K562 (cell line): ENCODE data around the gene PSMD2. TPM values are rescaled to one million over a fixed set of nuclear protein-coding genes. Genes with fewer than 3 reads are reported as not detected.

Experiments used
- ARID2 ChIP-seq: fragments of 450-650 bp; IDR thresholded peaks from 2 replicates; pipeline ENCODE4 v1.6.1; 2017; ENCODE audit warnings: antibody characterized with exemption, mild to moderate bottlenecking
- CTCFL ChIP-seq: IDR thresholded peaks from 2 replicates; pipeline ENCODE4 v1.6.1; 2011; ENCODE audit warnings: borderline replicate concordance, low read depth, mild to moderate bottlenecking, moderate library complexity, low read length; ENCODE audit not compliant: insufficient read depth, poor library complexity, severe bottlenecking
- DIDO1 ChIP-seq: fragments of 450-650 bp; IDR thresholded peaks from 2 replicates; pipeline ENCODE4 v1.6.1; 2016; ENCODE audit warnings: low read depth, missing biosample characterization, missing genetic modification characterization
- ETV1 ChIP-seq: fragments of 450-650 bp; conservative IDR thresholded peaks from 2 replicates; pipeline ENCODE4 v1.6.1; 2016; ENCODE audit warnings: missing genetic modification characterization, control low read depth, low read depth, missing compliant biosample characterization
- FOXJ2 ChIP-seq: fragments of 200-800 bp; sonication (Bioruptor generic); IDR thresholded peaks from 2 replicates; pipeline ENCODE4 v1.6.1; 2016; ENCODE audit warnings: missing genetic modification characterization, missing compliant biosample characterization
- JUN ChIP-seq, 2 experiments: sonication (generic) in 1 of 2; formaldehyde crosslinking in 1 of 2; IDR thresholded peaks; 2 replicates each; pipeline versions ENCODE4 v1.6.1 to v1.8.0; 2012 to 2022; ENCODE audit warnings: borderline replicate concordance in 2 of 2, mild to moderate bottlenecking in 2 of 2, improper control_type of control experiment in 1 of 2, low read depth in 1 of 2, low read length in 1 of 2, missing genetic modification reagents in 1 of 2
- KDM2B ChIP-seq: fragments of 250-450 bp; sonication (Bioruptor Pico); IDR thresholded peaks from 2 replicates; pipeline ENCODE4 v1.8.0; 2021; ENCODE audit warnings: mild to moderate bottlenecking, moderate library complexity
- KLF10 ChIP-seq: fragments of 250-450 bp; sonication (Bioruptor Pico); IDR thresholded peaks from 2 replicates; pipeline ENCODE4 v1.6.1; 2021; ENCODE audit warnings: matching md5 sums
- LCOR ChIP-seq: sonication (generic); formaldehyde crosslinking; IDR thresholded peaks from 2 replicates; pipeline ENCODE4 v1.8.0; 2022; ENCODE audit warnings: mild to moderate bottlenecking, missing genetic modification reagents
- MCM2 ChIP-seq: fragments of 450-650 bp; IDR thresholded peaks from 2 replicates; pipeline ENCODE4 v1.6.1; 2017; ENCODE audit warnings: low read depth, mild to moderate bottlenecking
- MEF2D ChIP-seq: conservative IDR thresholded peaks from 2 replicates; pipeline ENCODE4 v1.6.1; 2016; ENCODE audit warnings: low read depth, missing genetic modification characterization, missing compliant biosample characterization
- MTA3 ChIP-seq: fragments of 450-650 bp; formaldehyde crosslinking; IDR thresholded peaks from 2 replicates; pipeline ENCODE4 v1.6.1; 2017; ENCODE audit warnings: mild to moderate bottlenecking, borderline replicate concordance
- NR2C2 ChIP-seq, 2 experiments: fragments of 200-800 bp in 1 of 2; sonication (Bioruptor generic) in 1 of 2; sonication (generic) in 1 of 2; formaldehyde crosslinking in 1 of 2; IDR thresholded peaks; 2 replicates each; pipeline versions ENCODE4 v1.6.1 to v1.8.0; 2016 to 2022; ENCODE audit warnings: mild to moderate bottlenecking in 1 of 2, missing compliant biosample characterization in 1 of 2, missing genetic modification characterization in 1 of 2, missing genetic modification reagents in 1 of 2
- PCBP1 ChIP-seq: fragments of 200-400 bp; formaldehyde crosslinking; IDR thresholded peaks from 2 replicates; pipeline ENCODE4 v1.6.1; 2018; ENCODE audit warnings: mild to moderate bottlenecking, low read depth, low read length; ENCODE audit not compliant: poor library complexity, severe bottlenecking
- RFX5 ChIP-seq: IDR thresholded peaks from 2 replicates; pipeline ENCODE4 v1.6.1; 2011; ENCODE audit warnings: low read depth, mild to moderate bottlenecking, improper control_type of control experiment, low read length
- SMAD2 ChIP-seq: fragments of 150-350 bp; IDR thresholded peaks from 2 replicates; pipeline ENCODE4 v1.6.1; 2014; ENCODE audit warnings: low read depth, mild to moderate bottlenecking, low read length
- SMARCE1 ChIP-seq: fragments of 450-650 bp; IDR thresholded peaks from 2 replicates; pipeline ENCODE4 v1.7.1; 2016; ENCODE audit warnings: mild to moderate bottlenecking
- TAL1 ChIP-seq: fragments of 450-650 bp; IDR thresholded peaks from 2 replicates; pipeline ENCODE4 v1.6.1; 2016; ENCODE audit warnings: mild to moderate bottlenecking
- YY1 ChIP-seq, 3 experiments: IDR thresholded peaks; 2 replicates each; pipeline ENCODE4 v1.6.1; 2011; ENCODE audit warnings: low read length in 2 of 3, mild to moderate bottlenecking in 2 of 3, moderate library complexity in 2 of 3, borderline replicate concordance in 1 of 3, control low read depth in 1 of 3, low read depth in 1 of 3; ENCODE audit not compliant: insufficient read depth in 3 of 3, insufficient replicate concordance in 2 of 3, control insufficient read depth in 1 of 3, insufficient read length in 1 of 3; ENCODE audit errors: extremely low read depth in 1 of 3
- ZBED1 ChIP-seq: IDR thresholded peaks from 2 replicates; pipeline ENCODE4 v1.6.1; 2014
- ZBTB8A ChIP-seq: fragments of 450-650 bp; IDR thresholded peaks from 2 replicates; pipeline ENCODE4 v1.6.1; 2018; ENCODE audit warnings: mild to moderate bottlenecking, moderate library complexity; ENCODE audit not compliant: partially characterized antibody
- ZKSCAN1 ChIP-seq: fragments of 150-350 bp; IDR thresholded peaks from 2 replicates; pipeline ENCODE4 v1.6.1; 2016; ENCODE audit warnings: low read depth, low read length
- ZNF134 ChIP-seq: fragments of 250-450 bp; sonication (Bioruptor Pico); conservative IDR thresholded peaks from 2 replicates; pipeline ENCODE4 v1.4.0; 2020
- ZNF280B ChIP-seq: fragments of 250-450 bp; sonication (Bioruptor Pico); IDR thresholded peaks from 2 replicates; pipeline ENCODE4 v1.5.1; 2021; ENCODE audit warnings: mild to moderate bottlenecking
- ZNF316 ChIP-seq: fragments of 450-650 bp; IDR thresholded peaks from 2 replicates; pipeline ENCODE4 v1.6.1; 2016
- polyA plus RNA-seq, 8 experiments: library from polyadenylated mRNA; depleted of rRNA in 4 of 8; stranded (reverse) in 5 of 8; unstranded in 3 of 8; fragments of >200 nt; fragmentation: Nextera tagmentation in 2 of 8; fragmentation: Illumina TruSeq in 1 of 8; extraction: Ambion mirVana in 2 of 8; extraction: Trizol in 1 of 8; gene quantifications; 2 replicates each; pipeline versions ENCODE4 v1.2.1 to v1.2.3, GENCODE V29; 2011 to 2014; ENCODE audit warnings: inconsistent platforms in 1 of 8, missing spikeins in 1 of 8
- total RNA-seq, 7 experiments: library from RNA; depleted of rRNA in 6 of 7; stranded (reverse); fragments of >200 nt in 6 of 7; fragmentation: Illumina TruSeq in 2 of 7; extraction: Trizol in 2 of 7; gene quantifications; 2 replicates each; pipeline versions ENCODE4 v1.2.1 to v1.2.3, GENCODE V29; 2011 to 2021; ENCODE audit warnings: low replicate concordance in 1 of 7

PSMD2 gene
- total and polyA plus RNA-seq, 9 of the 15 experiments (the other 6 are each of a cell fraction or from before 2014, with no cell fraction given): 152 to 484 (median 295) TPM

GRCh38 chr3:184249412-184250166, 49.5 kb upstream of the PSMD2 start, which contains the start of gene EEF1AKMT4 (continued):
- peak; percentile 2 for TF ChIP-seq CTCFL
- no peak; the same call in 1 of the 2 replicates for TF ChIP-seq MTA3
- no peak for TF ChIP-seq SMAD2
- TF ChIP-seq ZKSCAN1: no peak
- no peak for TF ChIP-seq MEF2D (tag)
- TF ChIP-seq KLF10 (CRISPR knock-in tag): no peak
- TF ChIP-seq KDM2B (CRISPR knock-in tag): peak; percentile 78; the same call in 1 of the 2 replicates
- no peak for TF ChIP-seq PCBP1
- TF ChIP-seq ARID2: no peak
- TF ChIP-seq JUN (IDR thresholded peaks at IDR 0.05; ENCODE audit: borderline replicate concordance, low read depth, low read length): peak; percentile 37; the same call in 1 of the 2 replicates
- TF ChIP-seq JUN (CRISPR knock-in tag; IDR thresholded peaks at IDR 0.05; ENCODE audit: borderline replicate concordance): no peak
- no peak for TF ChIP-seq ZBTB8A
- TF ChIP-seq ZNF316: peak; percentile 48; the same call in 1 of the 2 replicates
- TF ChIP-seq ETV1 (tag): peak; percentile 59
- TF ChIP-seq FOXJ2 (tag): no peak
- no peak for TF ChIP-seq ZBED1
- TF ChIP-seq YY1 (IDR thresholded peaks at IDR 0.05; ENCODE audit: borderline replicate concordance in 1 of 3, control insufficient read depth in 1 of 3, extremely low read depth in 1 of 3, insufficient read depth in 3 of 3, insufficient read length in 1 of 3, insufficient replicate concordance in 2 of 3, low read depth in 1 of 3, low read length in 2 of 3): peak in 2 of 3 experiments; percentile 80 to 88
- no peak for TF ChIP-seq DIDO1 (tag)
- TF ChIP-seq LCOR: 0 out of 2 replicates have a peak, but pooled peaks have one; percentile 10
- no peak for TF ChIP-seq SMARCE1
- no peak for TF ChIP-seq ZNF134
- TF ChIP-seq RFX5: no peak
- no peak for TF ChIP-seq ZNF280B
- TF ChIP-seq TAL1: no peak
- TF ChIP-seq NR2C2 (CRISPR knock-in tag; IDR thresholded peaks at IDR 0.05): peak; percentile 29; the same call in 1 of the 2 replicates
- TF ChIP-seq NR2C2 (tag; IDR thresholded peaks at IDR 0.05): peak; percentile 32; the same call in 1 of the 2 replicates
- no peak for TF ChIP-seq MCM2
